ENCODE results near the gene LEMD1. TPM values are rescaled to one million over a fixed set of nuclear protein-coding genes. Genes with fewer than 3 reads are reported as not detected.
A peak's percentile ranks its signal among the peaks of the same experiment; 100 is the strongest.

The LEMD1 gene
- total RNA-seq, 2 experiments from 2014 or later, result not detected

DNA sequence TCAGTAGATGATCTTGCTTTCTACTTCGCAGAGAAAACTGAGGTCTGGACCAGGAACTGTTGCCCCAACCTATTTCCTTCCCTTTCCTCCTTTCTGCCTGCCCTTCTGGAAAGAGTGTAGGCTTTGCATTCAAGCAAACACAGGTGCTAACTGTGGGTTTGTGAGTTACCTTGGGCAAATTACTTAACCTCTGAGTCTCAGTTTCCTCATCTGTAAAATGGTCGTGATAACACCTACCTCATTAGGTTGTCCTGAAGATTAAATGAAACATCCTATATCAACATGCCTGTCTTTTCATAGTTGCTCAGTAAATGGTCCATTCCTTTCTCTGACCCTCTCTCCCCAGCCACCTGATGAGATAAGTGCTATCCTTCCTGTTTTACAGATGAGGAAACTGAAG, 43.5 kb upstream of the LEMD1 start:
- Mint-ChIP-seq H3K4me3 (no peak overlapping the region), H3K9me3 (no peaks in the 10 kb centered on the region), H3K4me1 (ENCODE audit: low read depth) (no peaks in the 10 kb centered on the region), H3K27ac (no peak overlapping the region), H3K36me3 (ENCODE audit: low read depth) (no peaks in the 10 kb centered on the region), H3K27me3 (peaks cover 48% of the 10 kb centered on the region)
- Histone ChIP-seq H3K36me3 (ENCODE audit: insufficient read depth, low read length) (no peaks in the 10 kb centered on the region), H3K4me3 (ENCODE audit: low read length) (no peak overlapping the region), H3K27ac (ENCODE audit: low read depth in 1 of 2, low read length in 2 of 2) (no peak overlapping the region), H3K9me3 (ENCODE audit: control insufficient read depth in 1 of 2, insufficient read depth in 1 of 2, low read length in 2 of 2) (no peaks in the 10 kb centered on the region), H3K4me1 (ENCODE audit: insufficient read depth, low read length) (no peaks in the 10 kb centered on the region), H3K27me3 (ENCODE audit: control insufficient read depth in 1 of 2, insufficient read depth in 2 of 2, low read length in 2 of 2) (peaks cover 20 to 26% of the 10 kb centered on the region in 2 experiments)
- DNase-seq (no peak), ATAC-seq (ENCODE audit: poor library complexity) (no peak)
- TF ChIP-seq, protein P1, sequence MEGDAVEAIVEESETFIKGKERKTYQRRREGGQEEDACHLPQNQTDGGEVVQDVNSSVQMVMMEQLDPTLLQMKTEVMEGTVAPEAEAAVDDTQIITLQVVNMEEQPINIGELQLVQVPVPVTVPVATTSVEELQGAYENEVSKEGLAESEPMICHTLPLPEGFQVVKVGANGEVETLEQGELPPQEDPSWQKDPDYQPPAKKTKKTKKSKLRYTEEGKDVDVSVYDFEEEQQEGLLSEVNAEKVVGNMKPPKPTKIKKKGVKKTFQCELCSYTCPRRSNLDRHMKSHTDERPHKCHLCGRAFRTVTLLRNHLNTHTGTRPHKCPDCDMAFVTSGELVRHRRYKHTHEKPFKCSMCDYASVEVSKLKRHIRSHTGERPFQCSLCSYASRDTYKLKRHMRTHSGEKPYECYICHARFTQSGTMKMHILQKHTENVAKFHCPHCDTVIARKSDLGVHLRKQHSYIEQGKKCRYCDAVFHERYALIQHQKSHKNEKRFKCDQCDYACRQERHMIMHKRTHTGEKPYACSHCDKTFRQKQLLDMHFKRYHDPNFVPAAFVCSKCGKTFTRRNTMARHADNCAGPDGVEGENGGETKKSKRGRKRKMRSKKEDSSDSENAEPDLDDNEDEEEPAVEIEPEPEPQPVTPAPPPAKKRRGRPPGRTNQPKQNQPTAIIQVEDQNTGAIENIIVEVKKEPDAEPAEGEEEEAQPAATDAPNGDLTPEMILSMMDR (IDR thresholded peaks at IDR 0.05), result no peak
- POLR2A ChIA-PET, result no interaction called here
- CTCF ChIA-PET, result no interaction called here
- intact Hi-C loops (cut with DNase I, micrococcal nuclease), result no loop called here

GRCh38 chr1:205458777-205459566, 37.1 kb upstream of the LEMD1 start:
- Histone ChIP-seq H3K36me3 (ENCODE audit: insufficient read depth, low read length) (no peaks in the 10 kb centered on the region), H3K9me3 (ENCODE audit: control insufficient read depth in 1 of 2, insufficient read depth in 1 of 2, low read length in 2 of 2) (peaks cover 0 to 19% of the 10 kb centered on the region in 2 experiments), H3K27ac (ENCODE audit: low read depth in 1 of 2, low read length in 2 of 2) (no peak overlapping the region), H3K27me3 (ENCODE audit: control insufficient read depth in 1 of 2, insufficient read depth in 2 of 2, low read length in 2 of 2) (peaks cover 47 to 59% of the 10 kb centered on the region in 2 experiments), H3K4me3 (ENCODE audit: low read length) (no peak overlapping the region), H3K4me1 (ENCODE audit: insufficient read depth, low read length) (peaks cover 24% of the 10 kb centered on the region)
- Mint-ChIP-seq H3K27me3 (peaks cover 64% of the 10 kb centered on the region), H3K4me1 (ENCODE audit: low read depth) (peaks cover 14% of the 10 kb centered on the region), H3K4me3 (peak overlapping the region; percentile 23), H3K9me3 (no peaks in the 10 kb centered on the region), H3K36me3 (ENCODE audit: low read depth) (no peaks in the 10 kb centered on the region), H3K27ac (no peak overlapping the region)
- DNase-seq, result peak in 7 of 14 experiments; percentile 15 to 58 (median 28)
- ChIA-PET POLR2A (interaction anchor here (1.7 kb wide), 1 partner anchor 18 kb away, joined by 4 read pairs; no protein-coding TSS in a partner anchor), CTCF (no interaction called here)
- TF ChIP-seq, protein P1 (IDR thresholded peaks at IDR 0.05), result no peak
- peak; percentile 78 for ATAC-seq (ENCODE audit: poor library complexity)
- intact Hi-C loops (cut with DNase I, micrococcal nuclease), result no loop called here

DNA sequence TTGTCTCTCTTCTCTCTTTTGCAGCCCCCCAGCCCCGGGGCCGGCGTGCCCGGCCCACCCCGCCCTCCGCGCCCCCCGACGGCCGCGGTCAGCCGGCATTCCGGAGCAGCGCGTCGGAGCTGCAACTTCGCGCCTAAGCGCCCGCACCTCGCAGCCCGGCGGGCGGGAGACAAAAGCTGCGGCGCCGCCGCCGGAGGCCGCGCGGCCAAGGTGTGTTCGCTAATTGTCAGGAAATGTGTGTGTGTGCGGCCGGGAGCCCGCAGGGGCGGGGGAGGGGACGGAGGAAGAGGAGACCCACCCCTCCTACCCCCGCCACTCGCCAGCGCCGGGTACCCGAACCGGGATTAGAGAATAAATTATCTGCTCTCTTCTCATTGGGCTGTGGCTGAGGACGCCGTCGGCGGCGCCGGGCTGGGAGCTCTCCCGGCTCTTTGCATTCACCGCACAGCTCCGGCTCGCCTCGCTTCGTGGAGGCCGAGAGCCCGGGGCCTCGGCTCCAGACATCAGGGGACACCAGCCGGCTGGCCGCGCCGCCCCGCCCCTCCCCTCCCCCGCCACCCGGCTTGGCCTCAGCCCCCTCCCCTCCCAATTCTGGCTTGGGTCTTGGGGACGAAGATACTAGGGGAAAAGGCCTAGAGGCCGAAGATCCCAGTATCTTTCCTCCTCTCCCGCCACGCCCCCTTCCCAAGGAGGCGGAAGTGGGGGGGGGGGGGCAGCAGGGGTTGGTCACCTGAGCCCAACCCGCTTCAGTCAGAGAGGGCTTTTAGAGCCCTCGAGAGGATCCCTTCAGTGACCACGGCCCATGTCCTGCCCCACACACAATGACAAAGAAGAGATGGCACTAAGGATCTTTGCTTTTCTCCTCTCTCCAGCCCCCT, 35.3 kb upstream of the LEMD1 start:
- Histone ChIP-seq H3K27ac (ENCODE audit: low read depth in 1 of 2, low read length in 2 of 2) (no peak overlapping the region), H3K4me3 (ENCODE audit: low read length) (peak overlapping the region; percentile 40), H3K4me1 (ENCODE audit: insufficient read depth, low read length) (peaks cover 24% of the 10 kb centered on the region), H3K27me3 (ENCODE audit: control insufficient read depth in 1 of 2, insufficient read depth in 2 of 2, low read length in 2 of 2) (peaks cover 60 to 72% of the 10 kb centered on the region in 2 experiments), H3K9me3 (ENCODE audit: control insufficient read depth in 1 of 2, insufficient read depth in 1 of 2, low read length in 2 of 2) (peaks cover 0 to 19% of the 10 kb centered on the region in 2 experiments), H3K36me3 (ENCODE audit: insufficient read depth, low read length) (no peaks in the 10 kb centered on the region)
- intact Hi-C loops (cut with DNase I, micrococcal nuclease), result no loop called here
- H3K4me3 Mint-ChIP-seq, result peak overlapping the region; percentile 77
- TF ChIP-seq, protein P1 (IDR thresholded peaks at IDR 0.05), result no peak
- H3K27ac Mint-ChIP-seq, result no peak overlapping the region
- no peaks in the 10 kb centered on the region for H3K9me3 Mint-ChIP-seq
- DNase-seq, result peak in 3 of 14 experiments; percentile 13 to 23 (median 18)
- CTCF ChIA-PET, result no interaction called here
- ATAC-seq (ENCODE audit: poor library complexity), result no peak
- peaks cover 14% of the 10 kb centered on the region for H3K4me1 Mint-ChIP-seq (ENCODE audit: low read depth)
- no peaks in the 10 kb centered on the region for H3K36me3 Mint-ChIP-seq (ENCODE audit: low read depth)
- peaks cover 83% of the 10 kb centered on the region for H3K27me3 Mint-ChIP-seq
- POLR2A ChIA-PET, result interaction anchor here (0.6 kb wide), 1 partner anchor 9 kb away, joined by 3 read pairs; no protein-coding TSS in a partner anchor

Data from CD4-positive, alpha-beta T cell (primary cell).